ENCODE results near the gene URB1.

The URB1 gene

GRCh38 chr21:32340863-32341848, 51.7 kb downstream of the URB1 start:
- no peak for DNase-seq

- DNase-seq: no peak
Observed at GRCh38 chr21:32338209-32338921, 54.4 kb downstream of the URB1 start.

- DNase-seq: no peak
Observed at GRCh38 chr21:32337206-32337605, 55.6 kb downstream of the URB1 start.

- no peak for DNase-seq
Observed at GRCh38 chr21:32336711-32337110, 56.1 kb downstream of the URB1 start.

- peak; percentile 38 for DNase-seq
Observed at GRCh38 chr21:32335601-32336575, 56.9 kb downstream of the URB1 start.

- peak; percentile 80 for DNase-seq
Observed at GRCh38 chr21:32334980-32335531, 57.8 kb downstream of the URB1 start.

- no peak for DNase-seq
Observed at GRCh38 chr21:32333953-32334673, 58.7 kb downstream of the URB1 start.

GRCh38 chr21:32332463-32332951, 60.3 kb downstream of the URB1 start:
- no peak for DNase-seq

GRCh38 chr21:32331444-32332305, 61.1 kb downstream of the URB1 start:
- no peak for DNase-seq

GRCh38 chr21:32330784-32331311, 62.0 kb downstream of the URB1 start:
- DNase-seq: peak; percentile 41

- DNase-seq: no peak
Observed at GRCh38 chr21:32329776-32330175, 63.0 kb downstream of the URB1 start.

GRCh38 chr21:32329331-32329730, 63.5 kb downstream of the URB1 start:
- no peak for DNase-seq

GRCh38 chr21:32328595-32328994, 64.2 kb downstream of the URB1 start:
- DNase-seq: no peak

GRCh38 chr21:32325706-32326105, 67.1 kb downstream of the URB1 start:
- no peak for DNase-seq

- no peak for DNase-seq
Observed at GRCh38 chr21:32322676-32323075, 70.1 kb downstream of the URB1 start.

GRCh38 chr21:32322103-32322502, 70.7 kb downstream of the URB1 start:
- DNase-seq: no peak

GRCh38 chr21:32321480-32321879, 71.3 kb downstream of the URB1 start:
- DNase-seq: no peak

GRCh38 chr21:32320726-32321125, 72.1 kb downstream of the URB1 start:
- DNase-seq: no peak

- no peak for DNase-seq
Observed at GRCh38 chr21:32320059-32320458, 72.8 kb downstream of the URB1 start.

- no peak for DNase-seq
Observed at GRCh38 chr21:32319012-32319411, 73.8 kb downstream of the URB1 start.
